Kidney epithelial cell (primary cell): ENCODE data around the gene MRPL30. TPM values are rescaled to one million over a fixed set of nuclear protein-coding genes. Genes with fewer than 3 reads are reported as not detected.

Source experiments
- DNase-seq: peaks from one replicate; pipeline ENCODE4 v3.0.0-alpha.2; 2010; ENCODE audit warnings: low read depth
- H3K27me3 ChIP-seq: 2 replicates; pipeline ENCODE4 v1.6.0; 2011; ENCODE audit warnings: low read length; ENCODE audit not compliant: control insufficient read depth, insufficient read depth
- H3K36me3 ChIP-seq: 2 replicates; pipeline ENCODE4 v1.5.1; 2011; ENCODE audit warnings: low read length; ENCODE audit not compliant: control insufficient read depth, insufficient read depth
- H3K4me3 ChIP-seq: 2 replicates; pipeline ENCODE4 v1.5.1; 2011; ENCODE audit warnings: low read depth, mild to moderate bottlenecking, control low read depth, low read length
- total RNA-seq: library from RNA; depleted of rRNA; stranded (reverse); fragments of >200 nt; gene quantifications from 2 replicates; pipeline ENCODE4 v1.2.3, GENCODE V29; 2015
- TF ChIP-seq, protein P1 (sequence below): IDR thresholded peaks from 2 replicates; pipeline ENCODE4 v1.5.1; 2011; ENCODE audit warnings: mild to moderate bottlenecking, moderate library complexity, low read length, control low read depth, inconsistent platforms; ENCODE audit not compliant: insufficient read depth, poor library complexity, severe bottlenecking

MRPL30 gene
- total RNA-seq, 1 donor from 2014 or later, result 30.8 TPM

DNA sequence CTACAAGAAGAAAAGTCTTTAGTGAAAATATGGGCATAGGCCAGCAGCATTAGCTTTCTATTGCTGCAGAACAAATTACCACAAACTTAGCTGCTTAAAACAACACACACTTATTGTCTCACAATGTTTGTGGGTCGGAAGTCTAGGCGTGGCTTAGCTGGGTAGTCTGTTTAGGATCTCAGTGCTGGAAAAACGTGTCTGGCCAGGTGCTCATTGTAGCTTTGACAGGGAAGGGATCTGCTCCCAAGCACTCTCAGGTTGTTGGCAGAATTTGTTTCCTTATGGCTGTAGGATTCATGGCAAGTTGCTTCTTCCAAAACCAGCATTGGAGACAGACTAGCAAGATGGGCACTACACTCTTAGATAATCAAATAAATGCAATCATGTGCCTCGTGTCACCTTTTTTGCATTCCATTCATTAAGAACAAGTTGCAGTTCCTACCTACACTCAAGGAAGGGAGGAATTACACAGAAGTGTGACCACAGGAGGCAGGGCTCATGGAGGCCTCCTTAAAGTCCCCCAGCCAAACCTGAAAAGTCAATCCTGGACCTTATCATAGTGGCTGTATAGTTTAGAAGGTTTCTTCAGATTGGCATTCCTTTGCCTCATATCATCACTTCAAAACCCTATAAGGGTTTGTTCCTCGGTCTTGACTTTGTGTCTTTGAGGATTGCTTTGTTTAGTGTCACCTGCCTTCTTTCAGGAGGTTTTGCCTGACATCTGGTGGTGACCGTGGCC lies 17.3 kb downstream of the MRPL30 start:
- DNase-seq, result no peak
- Histone ChIP-seq H3K27me3 (no peaks in the 10 kb centered on the region), H3K36me3 (peaks cover 2% of the 10 kb centered on the region), H3K4me3 (no peak overlapping the region)
- TF ChIP-seq, protein P1, sequence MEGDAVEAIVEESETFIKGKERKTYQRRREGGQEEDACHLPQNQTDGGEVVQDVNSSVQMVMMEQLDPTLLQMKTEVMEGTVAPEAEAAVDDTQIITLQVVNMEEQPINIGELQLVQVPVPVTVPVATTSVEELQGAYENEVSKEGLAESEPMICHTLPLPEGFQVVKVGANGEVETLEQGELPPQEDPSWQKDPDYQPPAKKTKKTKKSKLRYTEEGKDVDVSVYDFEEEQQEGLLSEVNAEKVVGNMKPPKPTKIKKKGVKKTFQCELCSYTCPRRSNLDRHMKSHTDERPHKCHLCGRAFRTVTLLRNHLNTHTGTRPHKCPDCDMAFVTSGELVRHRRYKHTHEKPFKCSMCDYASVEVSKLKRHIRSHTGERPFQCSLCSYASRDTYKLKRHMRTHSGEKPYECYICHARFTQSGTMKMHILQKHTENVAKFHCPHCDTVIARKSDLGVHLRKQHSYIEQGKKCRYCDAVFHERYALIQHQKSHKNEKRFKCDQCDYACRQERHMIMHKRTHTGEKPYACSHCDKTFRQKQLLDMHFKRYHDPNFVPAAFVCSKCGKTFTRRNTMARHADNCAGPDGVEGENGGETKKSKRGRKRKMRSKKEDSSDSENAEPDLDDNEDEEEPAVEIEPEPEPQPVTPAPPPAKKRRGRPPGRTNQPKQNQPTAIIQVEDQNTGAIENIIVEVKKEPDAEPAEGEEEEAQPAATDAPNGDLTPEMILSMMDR, result no peak

DNA sequence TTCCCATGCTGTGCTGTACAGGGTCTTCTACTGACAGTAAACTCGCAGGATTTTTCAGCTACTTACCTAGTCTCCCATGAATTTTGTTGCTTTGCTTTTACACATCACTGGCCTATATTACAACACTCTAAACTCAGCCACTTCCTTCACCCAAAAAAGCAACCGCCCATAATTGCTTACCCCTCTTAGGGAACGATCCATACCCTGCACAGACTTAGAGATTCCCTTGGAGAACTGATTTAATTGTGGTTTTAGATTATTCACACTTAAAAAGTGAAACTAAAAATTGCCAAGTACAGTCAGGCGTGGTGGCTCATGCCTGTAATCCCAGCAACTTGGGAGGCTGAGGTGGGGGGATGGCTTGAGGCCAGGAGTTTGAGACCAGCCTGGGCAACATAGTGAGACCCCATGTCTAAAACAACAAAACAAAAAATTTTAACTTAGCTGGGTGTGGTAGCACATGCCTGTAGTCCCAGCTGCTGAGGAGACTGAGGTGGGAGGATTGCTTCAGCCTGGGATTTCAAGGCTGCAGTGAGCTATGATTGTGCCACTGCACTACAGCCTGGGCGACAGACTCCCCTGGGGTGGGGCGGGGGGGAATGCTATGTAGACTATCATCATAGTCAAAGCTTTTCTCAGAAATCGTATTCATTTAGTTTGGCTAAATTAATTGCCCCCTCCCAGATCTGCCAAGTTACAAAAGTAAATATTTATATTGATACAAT lies 19.3 kb downstream of the MRPL30 start:
- DNase-seq, result no peak
- TF ChIP-seq, protein P1, result no peak
- H3K4me3 ChIP-seq, result no peak overlapping the region
- no peaks in the 10 kb centered on the region for H3K27me3 ChIP-seq
- peaks cover 2% of the 10 kb centered on the region for H3K36me3 ChIP-seq

DNA sequence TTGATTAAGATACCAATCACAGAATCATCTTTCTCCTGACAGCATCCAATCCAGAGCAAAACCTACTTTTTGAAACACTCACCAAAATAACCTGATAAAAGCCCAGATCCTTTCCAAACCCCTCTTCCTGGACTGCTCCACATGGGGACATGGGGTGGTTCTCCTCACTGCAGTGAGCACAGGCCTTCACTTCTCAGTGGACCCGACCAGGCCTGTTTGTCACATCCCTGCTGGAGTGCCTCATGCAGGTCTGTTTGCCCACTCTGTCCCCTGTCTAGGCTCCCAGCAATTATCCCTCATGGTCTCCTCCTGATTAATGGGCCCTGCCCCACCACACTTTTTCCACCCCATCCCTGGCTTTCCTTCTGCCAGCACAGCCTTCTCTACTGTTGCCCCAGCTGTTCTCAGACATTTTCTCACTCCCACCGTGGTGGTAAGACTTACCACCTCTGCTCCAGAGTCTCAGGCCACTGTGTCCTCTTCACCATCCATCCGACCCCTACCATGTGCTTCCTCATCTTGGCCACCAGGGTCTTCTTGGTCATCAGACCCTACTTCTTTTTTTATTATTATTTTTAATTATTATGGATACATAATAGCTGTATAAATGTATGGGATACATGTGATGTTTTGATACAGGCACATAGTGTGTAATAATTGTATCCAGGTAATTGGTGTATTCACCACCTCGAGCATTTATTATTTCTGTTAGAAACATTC lies 21.1 kb downstream of the MRPL30 start:
- peaks cover 2% of the 10 kb centered on the region for H3K36me3 ChIP-seq
- no peak for DNase-seq
- no peak overlapping the region for H3K4me3 ChIP-seq
- TF ChIP-seq, protein P1, result peak; percentile 7
- H3K27me3 ChIP-seq, result no peaks in the 10 kb centered on the region

DNA sequence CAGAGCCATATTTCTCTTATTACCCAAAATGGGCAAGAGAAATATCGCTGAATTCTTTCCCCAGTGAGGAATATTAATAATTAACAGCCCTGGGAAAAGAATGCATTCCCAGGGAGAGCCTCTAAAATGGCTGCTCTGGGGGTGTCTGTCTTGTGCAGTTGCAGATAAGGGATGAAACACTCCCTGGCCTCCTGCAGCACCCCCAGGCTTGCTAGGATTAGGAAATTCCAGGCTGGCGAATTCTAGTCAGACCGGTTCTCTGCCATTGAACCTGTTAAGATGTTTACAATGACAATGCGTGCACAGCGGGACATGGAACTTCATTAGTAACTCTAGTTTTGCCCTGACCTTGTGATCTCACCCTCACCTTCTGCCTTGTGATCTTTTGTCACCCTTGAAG lies 24.5 kb downstream of the MRPL30 start:
- no peaks in the 10 kb centered on the region for H3K27me3 ChIP-seq
- H3K4me3 ChIP-seq, result no peak overlapping the region
- no peak for DNase-seq
- TF ChIP-seq, protein P1, result no peak
- peaks cover 2% of the 10 kb centered on the region for H3K36me3 ChIP-seq

DNA sequence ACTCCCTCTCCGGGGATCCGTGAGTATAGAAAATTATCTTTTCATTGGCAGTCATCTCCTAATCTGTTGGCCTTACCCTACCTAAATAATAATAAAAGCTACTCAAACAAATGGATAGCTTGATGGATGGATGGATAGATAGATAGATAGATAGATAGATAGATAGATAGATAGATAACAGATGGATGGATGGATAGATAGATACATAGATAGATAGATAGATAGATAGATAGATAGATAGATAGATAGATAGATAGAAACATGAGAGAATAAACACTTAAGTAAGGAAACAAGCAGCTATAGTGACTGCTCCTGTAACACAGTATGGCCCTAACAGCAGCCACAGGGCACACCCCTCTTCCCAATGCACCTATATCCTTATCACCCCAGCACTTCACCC lies 35.1 kb downstream of the MRPL30 start:
- TF ChIP-seq, protein P1, result no peak
- Histone ChIP-seq H3K27me3 (no peaks in the 10 kb centered on the region), H3K4me3 (no peak overlapping the region), H3K36me3 (no peaks in the 10 kb centered on the region)
- no peak for DNase-seq
